Measurements from ENCODE around the gene BSPRY.

DNA sequence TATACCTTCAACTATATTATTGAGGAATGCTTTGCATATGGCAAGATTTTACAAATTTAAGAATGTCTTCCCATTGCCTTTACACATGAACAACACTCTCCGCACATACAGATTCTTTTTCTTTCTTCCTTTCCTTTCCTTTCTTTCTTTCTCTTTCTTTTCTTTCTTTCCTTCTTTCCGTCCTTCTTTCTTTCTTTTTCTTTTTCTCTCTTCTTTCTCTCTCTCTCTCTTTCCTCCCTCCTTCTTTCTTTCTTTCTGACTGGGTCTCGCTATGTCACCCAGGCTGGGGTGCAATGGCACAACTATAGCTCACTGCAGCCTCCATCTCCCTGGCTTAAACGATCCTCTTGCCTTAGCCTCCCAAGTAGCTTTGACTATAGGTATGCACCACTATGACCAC is 23.1 kb upstream of the BSPRY start:
- TF ChIP-seq, protein P1, sequence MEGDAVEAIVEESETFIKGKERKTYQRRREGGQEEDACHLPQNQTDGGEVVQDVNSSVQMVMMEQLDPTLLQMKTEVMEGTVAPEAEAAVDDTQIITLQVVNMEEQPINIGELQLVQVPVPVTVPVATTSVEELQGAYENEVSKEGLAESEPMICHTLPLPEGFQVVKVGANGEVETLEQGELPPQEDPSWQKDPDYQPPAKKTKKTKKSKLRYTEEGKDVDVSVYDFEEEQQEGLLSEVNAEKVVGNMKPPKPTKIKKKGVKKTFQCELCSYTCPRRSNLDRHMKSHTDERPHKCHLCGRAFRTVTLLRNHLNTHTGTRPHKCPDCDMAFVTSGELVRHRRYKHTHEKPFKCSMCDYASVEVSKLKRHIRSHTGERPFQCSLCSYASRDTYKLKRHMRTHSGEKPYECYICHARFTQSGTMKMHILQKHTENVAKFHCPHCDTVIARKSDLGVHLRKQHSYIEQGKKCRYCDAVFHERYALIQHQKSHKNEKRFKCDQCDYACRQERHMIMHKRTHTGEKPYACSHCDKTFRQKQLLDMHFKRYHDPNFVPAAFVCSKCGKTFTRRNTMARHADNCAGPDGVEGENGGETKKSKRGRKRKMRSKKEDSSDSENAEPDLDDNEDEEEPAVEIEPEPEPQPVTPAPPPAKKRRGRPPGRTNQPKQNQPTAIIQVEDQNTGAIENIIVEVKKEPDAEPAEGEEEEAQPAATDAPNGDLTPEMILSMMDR (IDR thresholded peaks at IDR 0.05; ENCODE audit: borderline replicate concordance, extremely low read depth, low read length, poor library complexity, severe bottlenecking), result no peak
- no peak for TF ChIP-seq EZH2 (IDR thresholded peaks at IDR 0.05; ENCODE audit: borderline replicate concordance, low read depth, low read length, severe bottlenecking)

Measured in DND-41 (cell line).